ENCODE data around the gene CSPG4. TPM values are rescaled to one million over a fixed set of nuclear protein-coding genes. Genes with fewer than 3 reads are reported as not detected.
A peak's percentile ranks its signal among the peaks of the same experiment; 100 is the strongest.
"Not testable (repeated sequence)": the region's sequence is repeated elsewhere in the genome, so short reads cannot be mapped to it uniquely, and the experiment has no call there.

CSPG4 gene
- total RNA-seq, 6 experiments from 2014 or later, result 0.12 to 0.29 (median 0.20) TPM

DNA sequence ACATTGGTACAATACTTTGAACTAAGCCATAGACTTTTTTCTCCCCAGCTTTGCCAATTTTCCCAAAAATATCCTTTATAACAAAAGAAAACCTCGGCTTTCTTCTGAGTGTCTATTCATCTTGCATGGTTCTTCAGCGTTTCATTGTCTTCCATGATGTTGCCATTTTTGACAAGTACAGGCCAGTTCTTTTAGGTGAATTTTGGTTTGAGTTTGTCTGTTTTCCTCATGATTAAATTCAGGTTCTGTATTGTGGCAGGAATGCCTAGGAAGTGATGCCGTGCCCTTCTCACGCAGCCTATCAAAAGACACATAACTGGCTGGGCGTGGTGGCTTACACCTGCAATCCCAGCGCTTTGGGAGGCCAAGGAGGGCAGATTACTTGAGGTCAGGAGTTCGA is 7.6 kb upstream of the CSPG4 start:
- no peaks in the 10 kb centered on the region for H3K27me3 ChIP-seq
- H3K4me3 ChIP-seq, result no peak overlapping the region
- H3K9me3 ChIP-seq, result no peaks in the 10 kb centered on the region
- 90% methylated on average over 5 of the region's 7 CpGs for WGBS (ENCODE audit: insufficient coverage, low coverage, low lambda C conversion rate, missing lambda C conversion rate)
- no peaks in the 10 kb centered on the region for H3K36me3 ChIP-seq
- no peak overlapping the region for H3K27ac ChIP-seq
- no peak for DNase-seq
- intact Hi-C loops (cut with DNase I), result loop anchor here in 1 of 2 donors (10.0 kb wide), 1 partner anchor 75 kb away; no protein-coding TSS in a partner anchor
- ATAC-seq, result no peak
- TF ChIP-seq, protein P1, sequence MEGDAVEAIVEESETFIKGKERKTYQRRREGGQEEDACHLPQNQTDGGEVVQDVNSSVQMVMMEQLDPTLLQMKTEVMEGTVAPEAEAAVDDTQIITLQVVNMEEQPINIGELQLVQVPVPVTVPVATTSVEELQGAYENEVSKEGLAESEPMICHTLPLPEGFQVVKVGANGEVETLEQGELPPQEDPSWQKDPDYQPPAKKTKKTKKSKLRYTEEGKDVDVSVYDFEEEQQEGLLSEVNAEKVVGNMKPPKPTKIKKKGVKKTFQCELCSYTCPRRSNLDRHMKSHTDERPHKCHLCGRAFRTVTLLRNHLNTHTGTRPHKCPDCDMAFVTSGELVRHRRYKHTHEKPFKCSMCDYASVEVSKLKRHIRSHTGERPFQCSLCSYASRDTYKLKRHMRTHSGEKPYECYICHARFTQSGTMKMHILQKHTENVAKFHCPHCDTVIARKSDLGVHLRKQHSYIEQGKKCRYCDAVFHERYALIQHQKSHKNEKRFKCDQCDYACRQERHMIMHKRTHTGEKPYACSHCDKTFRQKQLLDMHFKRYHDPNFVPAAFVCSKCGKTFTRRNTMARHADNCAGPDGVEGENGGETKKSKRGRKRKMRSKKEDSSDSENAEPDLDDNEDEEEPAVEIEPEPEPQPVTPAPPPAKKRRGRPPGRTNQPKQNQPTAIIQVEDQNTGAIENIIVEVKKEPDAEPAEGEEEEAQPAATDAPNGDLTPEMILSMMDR (IDR thresholded peaks at IDR 0.05), result no peak
- TF ChIP-seq POLR2A (IDR thresholded peaks at IDR 0.05), result no peak
- peaks cover 0 to 18% (median 6%) of the 10 kb centered on the region in 4 donors for H3K4me1 ChIP-seq

DNA sequence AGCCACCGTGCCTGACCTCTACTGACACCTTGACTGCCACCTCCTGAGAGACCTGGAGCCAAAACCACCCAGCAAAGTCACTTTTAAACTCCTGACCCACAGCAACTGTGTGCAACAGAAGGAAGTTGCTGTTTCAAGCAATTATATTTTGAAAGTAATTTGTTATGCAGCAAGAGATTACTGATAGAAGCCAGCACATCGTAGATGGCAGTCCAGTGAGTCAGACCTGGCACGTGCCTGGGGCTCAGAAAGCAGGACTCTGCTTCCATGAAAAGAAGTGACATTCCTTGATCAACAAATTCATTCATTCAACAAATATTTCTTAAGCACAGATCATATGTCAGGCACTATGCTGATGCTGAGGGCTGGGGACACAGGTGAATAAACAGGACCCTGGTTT is 5.7 kb upstream of the CSPG4 start:
- TF ChIP-seq, protein P1 (IDR thresholded peaks at IDR 0.05), result no peak
- no peak for TF ChIP-seq POLR2A (IDR thresholded peaks at IDR 0.05)
- no peak overlapping the region for H3K27ac ChIP-seq
- DNase-seq, result no peak

DNA sequence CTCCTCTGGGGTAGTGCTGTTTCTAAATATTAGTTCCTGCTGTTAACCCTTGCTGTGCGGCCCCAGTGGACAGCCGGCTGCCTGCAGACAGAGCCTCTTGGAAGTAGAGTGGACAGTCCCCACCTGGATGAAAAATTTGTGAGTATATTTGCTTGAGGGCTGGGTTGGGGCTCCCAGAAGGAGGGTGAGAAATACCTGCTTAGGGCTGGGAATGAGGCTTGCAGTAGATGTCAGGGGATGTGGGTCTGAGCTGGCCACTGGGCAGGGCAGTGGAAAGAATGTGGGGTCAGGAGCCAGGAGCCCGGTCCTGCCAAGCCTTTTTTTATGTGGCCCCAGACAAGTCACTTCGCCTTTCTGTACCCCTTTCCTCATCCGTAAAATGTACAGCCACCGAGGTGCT is 4.4 kb upstream of the CSPG4 start:
- H3K9me3 ChIP-seq; H3K4me1 ChIP-seq; H3K27me3 ChIP-seq; intact Hi-C loops (cut with DNase I); H3K36me3 ChIP-seq; DNase-seq; ATAC-seq; H3K4me3 ChIP-seq: not testable (repeated sequence)
- peak overlapping the region in 2 of 3 donors; percentile 33 for H3K27ac ChIP-seq
- 63% methylated on average over 3 of the region's 6 CpGs for whole genome bisulfite sequencing (ENCODE audit: insufficient coverage, low coverage, low lambda C conversion rate, missing lambda C conversion rate)

More for the DNA sequence above, 5.7 kb upstream of the CSPG4 start:
- H3K27me3 ChIP-seq, result no peaks in the 10 kb centered on the region
- no peaks in the 10 kb centered on the region for H3K36me3 ChIP-seq
- ATAC-seq, result no peak
- WGBS (ENCODE audit: insufficient coverage, low coverage, low lambda C conversion rate, missing lambda C conversion rate), result 57% methylated on average over 3 of the region's 3 CpGs
- H3K9me3 ChIP-seq, result no peaks in the 10 kb centered on the region
- H3K4me1 ChIP-seq, result peaks cover 0 to 9% (median 4%) of the 10 kb centered on the region in 4 donors
- H3K4me3 ChIP-seq, result no peak overlapping the region
- intact Hi-C loops (cut with DNase I), result no loop called here

DNA sequence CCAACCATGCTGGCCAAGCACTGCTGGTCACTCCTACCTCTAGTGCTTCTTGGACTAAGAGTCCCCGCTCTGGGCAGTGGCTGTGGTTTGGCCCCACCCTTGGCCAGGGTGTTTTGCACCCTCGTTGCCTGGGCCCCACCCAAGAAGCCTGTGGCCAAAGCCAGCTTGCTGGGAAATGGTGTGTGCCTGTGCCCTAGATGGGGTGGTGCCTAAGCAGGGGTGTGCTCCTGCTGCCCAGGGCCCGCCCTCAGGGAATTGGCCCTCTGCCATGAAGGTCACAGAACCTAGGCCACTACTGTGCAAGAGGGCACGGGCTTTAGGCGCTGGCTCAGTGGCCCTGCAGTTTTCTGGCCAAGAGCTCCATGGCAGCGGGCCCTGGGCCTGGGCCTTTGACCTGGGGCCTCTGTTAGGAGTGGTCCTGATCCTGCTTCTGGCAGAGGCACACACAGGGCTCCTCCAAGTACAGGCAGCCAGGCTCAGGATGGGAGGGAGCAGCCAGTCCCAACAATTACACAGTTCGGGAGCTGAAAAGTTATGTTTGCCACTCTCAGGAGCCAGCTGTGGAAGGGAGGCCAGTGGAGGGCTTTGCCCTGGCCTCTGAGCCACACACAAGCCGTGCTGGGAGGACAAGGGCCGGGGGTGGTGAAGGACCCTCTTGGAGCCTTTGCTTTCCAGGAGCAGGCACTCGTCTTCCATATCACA is 3.8 kb upstream of the CSPG4 start:
- 17% methylated on average over 1 of the region's 10 CpGs for WGBS (ENCODE audit: insufficient coverage, low coverage, low lambda C conversion rate, missing lambda C conversion rate)
- H3K9me3 ChIP-seq; intact Hi-C loops (cut with DNase I); H3K4me1 ChIP-seq; H3K4me3 ChIP-seq; H3K36me3 ChIP-seq; H3K27me3 ChIP-seq: not testable (repeated sequence)
- peak overlapping the region in 2 of 3 donors; percentile 33 for H3K27ac ChIP-seq
- DNase-seq (peak in 1 of 3 donors; percentile 54), ATAC-seq (peak; percentile 91 to 95 (median 94))

DNA sequence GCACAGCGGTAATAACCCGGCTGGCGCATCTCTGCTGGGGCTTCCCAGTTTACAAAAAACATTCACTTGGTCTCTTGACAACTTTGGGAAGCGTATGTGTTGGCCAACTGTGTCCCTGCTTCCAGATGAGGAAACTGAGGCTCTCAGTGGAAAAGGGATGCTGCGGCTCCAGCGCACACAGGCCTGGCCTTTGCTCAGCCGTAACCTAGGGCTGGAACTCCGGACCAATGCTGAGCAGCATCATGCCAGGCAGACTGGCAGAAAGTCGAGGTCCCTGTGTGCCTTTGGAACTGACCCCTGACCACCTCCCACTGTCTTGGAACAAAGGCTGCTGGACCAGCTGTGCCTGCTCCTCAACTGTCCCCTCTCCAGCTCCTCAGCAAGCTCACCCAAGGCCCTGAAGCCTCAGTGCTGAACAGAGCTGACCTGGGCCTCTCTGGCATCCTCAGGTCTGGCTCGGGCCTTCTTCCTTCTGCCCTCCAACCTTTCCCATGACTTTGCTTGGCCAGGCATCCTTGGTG is 2.7 kb upstream of the CSPG4 start:
- H3K27ac ChIP-seq, DNase-seq: not testable (repeated sequence)
- 95% methylated on average over 4 of the region's 10 CpGs for WGBS (ENCODE audit: insufficient coverage, low coverage, low lambda C conversion rate, missing lambda C conversion rate)

DNA sequence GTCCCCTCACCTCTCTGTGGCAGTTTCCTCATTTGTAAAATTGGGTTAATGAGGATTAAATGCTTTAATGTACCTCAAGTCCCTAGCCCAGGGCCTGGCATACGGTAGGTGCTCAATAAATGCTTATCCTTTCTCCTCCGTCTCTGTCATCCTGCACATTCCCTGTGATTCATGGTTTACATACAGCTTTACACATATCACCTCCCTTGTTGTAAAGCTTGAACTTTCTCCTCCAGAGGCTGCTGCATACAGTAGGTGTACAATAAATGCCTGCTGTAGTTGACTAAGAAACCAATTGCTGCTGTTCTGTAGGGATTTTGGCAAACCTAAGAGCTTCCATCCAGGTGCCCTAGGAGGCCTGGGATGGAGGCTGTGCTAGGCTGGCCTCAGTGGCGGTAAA is 1.5 kb upstream of the CSPG4 start:
- intact Hi-C loops (cut with DNase I), result no loop called here
- no peak overlapping the region for H3K27ac ChIP-seq
- H3K4me1 ChIP-seq, result peaks cover 0 to 6% (median 2%) of the 10 kb centered on the region in 4 donors
- TF ChIP-seq, protein P1 (IDR thresholded peaks at IDR 0.05), result no peak
- no peak for TF ChIP-seq POLR2A (IDR thresholded peaks at IDR 0.05)
- no peaks in the 10 kb centered on the region for H3K27me3 ChIP-seq
- DNase-seq (no peak), ATAC-seq (no peak)
- H3K4me3 ChIP-seq, result no peak overlapping the region
- H3K36me3 ChIP-seq, result no peaks in the 10 kb centered on the region
- 79% methylated on average over 3 of the region's 3 CpGs for WGBS (ENCODE audit: insufficient coverage, low coverage, low lambda C conversion rate, missing lambda C conversion rate)
- H3K9me3 ChIP-seq, result no peaks in the 10 kb centered on the region

More for the DNA sequence above, 2.7 kb upstream of the CSPG4 start:
- intact Hi-C loops (cut with DNase I); H3K4me3 ChIP-seq; ATAC-seq; H3K36me3 ChIP-seq; H3K4me1 ChIP-seq; H3K27me3 ChIP-seq; H3K9me3 ChIP-seq: not testable (repeated sequence)

All from right lobe of liver (tissue), 6 donors.